Naive B cell (primary cell): ENCODE measurements around the gene ZNF488. TPM values are rescaled to one million over a fixed set of nuclear protein-coding genes. Genes with fewer than 3 reads are reported as not detected.

ENCODE experiments used
- ATAC-seq, 2 donors: fragments of 150-1000 bp; cut with Tn5 transposase; 2 replicates each; pipeline ENCODE4 v1.10.0; 2021; ENCODE audit warnings: low read depth in 2 of 2, mild to moderate bottlenecking in 2 of 2, moderate library complexity in 2 of 2
- DNase-seq: peaks from one replicate; pipeline ENCODE4 v3.0.0; 2022
- H3K27ac Mint-ChIP-seq, 6 donors: one replicate each; pipeline ENCODE4 v1.8.0; 2020 to 2022; ENCODE audit warnings: mild to moderate bottlenecking in 6 of 6, mixed read lengths in 6 of 6, moderate library complexity in 5 of 6, inconsistent platforms in 2 of 6
- H3K27me3 Mint-ChIP-seq, 3 donors: one replicate each; pipeline ENCODE4 v1.8.0; 2021 to 2022; ENCODE audit warnings: mixed read lengths in 3 of 3, mild to moderate bottlenecking in 1 of 3
- H3K36me3 Mint-ChIP-seq, 2 donors: one replicate each; pipeline ENCODE4 v1.8.0; 2020 to 2022; ENCODE audit warnings: mixed read lengths in 2 of 2, inconsistent platforms in 1 of 2, mild to moderate bottlenecking in 1 of 2
- H3K4me1 Mint-ChIP-seq, 3 donors: one replicate each; pipeline ENCODE4 v1.8.0; 2020 to 2022; ENCODE audit warnings: mixed read lengths in 3 of 3, inconsistent platforms in 1 of 3, mild to moderate bottlenecking in 1 of 3, moderate library complexity in 1 of 3
- H3K4me3 Mint-ChIP-seq, 8 donors: one replicate each; pipeline ENCODE4 v1.8.0; 2020 to 2022; ENCODE audit warnings: mild to moderate bottlenecking in 8 of 8, mixed read lengths in 8 of 8, moderate library complexity in 8 of 8, inconsistent platforms in 2 of 8
- H3K9me3 Mint-ChIP-seq, 7 donors: one replicate each; pipeline ENCODE4 v1.8.0; 2020 to 2022; ENCODE audit warnings: mixed read lengths in 7 of 7, mild to moderate bottlenecking in 5 of 7, inconsistent platforms in 2 of 7, moderate library complexity in 1 of 7
- polyA plus RNA-seq, 6 donors: library from polyadenylated mRNA; unstranded; fragments of 300-500 nt; fragmentation: Illumina TruSeq; gene quantifications; one replicate each; pipeline ENCODE4 v1.2.3, GENCODE V29; 2021; ENCODE audit warnings: low read depth in 6 of 6

Gene ZNF488
- polyA plus RNA-seq, 6 donors from 2014 or later, result not detected

- Mint-ChIP-seq H3K4me1 (no peaks in the 10 kb centered on the region), H3K27ac (peak overlapping the region in 1 of 6 donors; percentile 64)
These were observed 21.9 kb downstream of the ZNF488 start for GRCh38 chr10:47362199-47362598.

GRCh38 chr10:47361293-47361692 lies 22.8 kb downstream of the ZNF488 start:
- Mint-ChIP-seq H3K9me3 (no peaks in the 10 kb centered on the region), H3K27ac (no peak overlapping the region), H3K36me3 (no peaks in the 10 kb centered on the region), H3K4me3 (no peak overlapping the region), H3K27me3 (peaks cover 0 to 8% (median 6%) of the 10 kb centered on the region in 3 donors), H3K4me1 (no peaks in the 10 kb centered on the region)
- DNase-seq, result no peak
- ATAC-seq, result no peak

More at GRCh38 chr10:47362199-47362598, 21.9 kb downstream of the ZNF488 start:
- Mint-ChIP-seq H3K27me3 (peaks cover 0 to 8% (median 6%) of the 10 kb centered on the region in 3 donors), H3K36me3 (no peaks in the 10 kb centered on the region), H3K9me3 (no peaks in the 10 kb centered on the region), H3K4me3 (no peak overlapping the region)
- ATAC-seq (no peak), DNase-seq (no peak)

- DNase-seq (no peak), ATAC-seq (no peak)
- Mint-ChIP-seq H3K4me1 (no peaks in the 10 kb centered on the region), H3K27me3 (peaks cover 0 to 6% (median 5%) of the 10 kb centered on the region in 3 donors), H3K4me3 (no peak overlapping the region), H3K36me3 (no peaks in the 10 kb centered on the region), H3K9me3 (no peaks in the 10 kb centered on the region), H3K27ac (peak overlapping the region in 1 of 6 donors; percentile 36)
These were observed 23.6 kb downstream of the ZNF488 start for GRCh38 chr10:47360419-47361040.

GRCh38 chr10:47359626-47360418 lies 24.3 kb downstream of the ZNF488 start:
- Mint-ChIP-seq H3K36me3 (no peaks in the 10 kb centered on the region), H3K4me1 (no peaks in the 10 kb centered on the region), H3K27ac (no peak overlapping the region), H3K9me3 (no peaks in the 10 kb centered on the region), H3K27me3 (peaks cover 0 to 5% (median 0%) of the 10 kb centered on the region in 3 donors), H3K4me3 (no peak overlapping the region)
- DNase-seq (no peak), ATAC-seq (no peak)

- Mint-ChIP-seq H3K9me3 (no peaks in the 10 kb centered on the region), H3K27ac (peak overlapping the region in 1 of 6 donors; percentile 16), H3K4me1 (no peaks in the 10 kb centered on the region), H3K36me3 (no peaks in the 10 kb centered on the region), H3K27me3 (peaks cover 0 to under 1% (median 0%) of the 10 kb centered on the region in 3 donors), H3K4me3 (no peak overlapping the region)
- ATAC-seq (no peak), DNase-seq (no peak)
These were observed 25.0 kb downstream of the ZNF488 start for GRCh38 chr10:47359101-47359500.

GRCh38 chr10:47358457-47358856 lies 25.6 kb downstream of the ZNF488 start:
- DNase-seq (no peak), ATAC-seq (no peak)
- Mint-ChIP-seq H3K27ac (no peak overlapping the region), H3K27me3 (no peaks in the 10 kb centered on the region), H3K4me1 (no peaks in the 10 kb centered on the region), H3K9me3 (no peaks in the 10 kb centered on the region), H3K36me3 (no peaks in the 10 kb centered on the region), H3K4me3 (no peak overlapping the region)

GRCh38 chr10:47357911-47358310 lies 26.2 kb downstream of the ZNF488 start:
- no peaks in the 10 kb centered on the region for H3K4me1 Mint-ChIP-seq
- H3K36me3 Mint-ChIP-seq, result no peaks in the 10 kb centered on the region
- H3K27ac Mint-ChIP-seq, result no peak overlapping the region
- no peak for DNase-seq
- H3K4me3 Mint-ChIP-seq, result no peak overlapping the region
- no peaks in the 10 kb centered on the region for H3K9me3 Mint-ChIP-seq
- H3K27me3 Mint-ChIP-seq, result no peaks in the 10 kb centered on the region
- no peak for ATAC-seq

GRCh38 chr10:47357131-47357582 lies 26.9 kb downstream of the ZNF488 start:
- ATAC-seq, result no peak
- H3K9me3 Mint-ChIP-seq, result no peaks in the 10 kb centered on the region

GRCh38 chr10:47356708-47357107 lies 27.4 kb downstream of the ZNF488 start:
- no peak overlapping the region for H3K27ac Mint-ChIP-seq
- ATAC-seq (no peak), DNase-seq (no peak)
- H3K4me1 Mint-ChIP-seq, result no peaks in the 10 kb centered on the region
- H3K4me3 Mint-ChIP-seq, result no peak overlapping the region
- H3K27me3 Mint-ChIP-seq, result no peaks in the 10 kb centered on the region
- H3K36me3 Mint-ChIP-seq, result no peaks in the 10 kb centered on the region
- H3K9me3 Mint-ChIP-seq, result no peaks in the 10 kb centered on the region

More at GRCh38 chr10:47357131-47357582, 26.9 kb downstream of the ZNF488 start:
- no peaks in the 10 kb centered on the region for H3K4me1 Mint-ChIP-seq
- no peak overlapping the region for H3K27ac Mint-ChIP-seq
- H3K27me3 Mint-ChIP-seq, result no peaks in the 10 kb centered on the region
- no peaks in the 10 kb centered on the region for H3K36me3 Mint-ChIP-seq
- H3K4me3 Mint-ChIP-seq, result no peak overlapping the region
- DNase-seq, result no peak

- Mint-ChIP-seq H3K27ac (no peak overlapping the region), H3K4me1 (no peaks in the 10 kb centered on the region), H3K36me3 (no peaks in the 10 kb centered on the region), H3K4me3 (no peak overlapping the region), H3K9me3 (no peaks in the 10 kb centered on the region), H3K27me3 (no peaks in the 10 kb centered on the region)
- ATAC-seq, result no peak
- DNase-seq, result no peak
These were observed 29.2 kb downstream of the ZNF488 start for GRCh38 chr10:47354900-47355299.

- DNase-seq, result no peak
- H3K4me1 Mint-ChIP-seq, result no peaks in the 10 kb centered on the region
- no peaks in the 10 kb centered on the region for H3K27me3 Mint-ChIP-seq
- no peak overlapping the region for H3K4me3 Mint-ChIP-seq
- ATAC-seq, result no peak
- no peak overlapping the region for H3K27ac Mint-ChIP-seq
- no peaks in the 10 kb centered on the region for H3K9me3 Mint-ChIP-seq
- H3K36me3 Mint-ChIP-seq, result no peaks in the 10 kb centered on the region
These were observed 29.9 kb downstream of the ZNF488 start for GRCh38 chr10:47354165-47354564.

- H3K27ac Mint-ChIP-seq, result peak overlapping the region in 1 of 6 donors; percentile 3
- H3K4me1 Mint-ChIP-seq, result no peaks in the 10 kb centered on the region
- H3K27me3 Mint-ChIP-seq, result no peaks in the 10 kb centered on the region
- no peaks in the 10 kb centered on the region for H3K36me3 Mint-ChIP-seq
- ATAC-seq (no peak), DNase-seq (no peak)
- H3K9me3 Mint-ChIP-seq, result no peaks in the 10 kb centered on the region
- no peak overlapping the region for H3K4me3 Mint-ChIP-seq
These were observed 30.7 kb downstream of the ZNF488 start for GRCh38 chr10:47353351-47353750.

GRCh38 chr10:47351899-47352815 lies 31.9 kb downstream of the ZNF488 start:
- no peak for ATAC-seq
- Mint-ChIP-seq H3K4me1 (no peaks in the 10 kb centered on the region), H3K27ac (no peak overlapping the region), H3K9me3 (no peaks in the 10 kb centered on the region), H3K4me3 (peak overlapping the region in 1 of 8 donors; percentile 29), H3K36me3 (no peaks in the 10 kb centered on the region), H3K27me3 (no peaks in the 10 kb centered on the region)
- DNase-seq, result no peak
